Coronary artery (tissue), 2 donors: ENCODE data around the gene HS6ST3.

Experiments used
- DNase-seq: peaks from one replicate; pipeline ENCODE4 v3.0.0-alpha.2; 2017; ENCODE audit warnings: low spot score
- H3K27ac ChIP-seq, 2 donors: fragments of 200-600 bp; sonication (generic); one replicate each; pipeline ENCODE4 v1.5.1; 2016 to 2019
- H3K4me3 ChIP-seq: fragments of 200-600 bp; sonication (generic); 2 replicates; pipeline ENCODE4 v1.5.1; 2016; ENCODE audit warnings: mild to moderate bottlenecking, moderate library complexity
- TF ChIP-seq, protein P1 (sequence below): fragments of 200-600 bp; sonication (generic); IDR thresholded peaks from one replicate; pipeline ENCODE4 v1.5.1; 2019; ENCODE audit warnings: antibody characterized with exemption

Gene HS6ST3

DNA sequence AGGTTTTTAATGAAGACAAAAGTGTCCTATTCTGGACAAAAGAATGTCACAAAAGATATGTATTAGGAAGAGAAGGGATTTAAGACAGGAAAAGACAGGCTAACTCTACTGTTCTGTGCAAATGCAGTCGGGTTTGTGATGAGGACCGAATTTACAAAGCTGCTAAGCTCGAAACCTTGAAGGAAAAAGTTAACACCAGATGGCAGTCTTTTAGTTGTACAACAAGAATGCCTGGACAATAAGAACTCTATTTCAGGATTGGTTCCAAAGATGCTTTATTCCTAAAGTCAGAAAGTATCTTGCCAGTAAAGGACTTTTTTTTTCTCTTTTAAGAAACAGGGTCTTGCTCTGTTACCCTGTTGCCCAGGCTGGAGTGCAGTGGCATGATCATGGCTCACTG is 51.1 kb downstream of the HS6ST3 start:
- H3K27ac ChIP-seq: no peak overlapping the region
- DNase-seq: no peak
- TF ChIP-seq, protein P1, sequence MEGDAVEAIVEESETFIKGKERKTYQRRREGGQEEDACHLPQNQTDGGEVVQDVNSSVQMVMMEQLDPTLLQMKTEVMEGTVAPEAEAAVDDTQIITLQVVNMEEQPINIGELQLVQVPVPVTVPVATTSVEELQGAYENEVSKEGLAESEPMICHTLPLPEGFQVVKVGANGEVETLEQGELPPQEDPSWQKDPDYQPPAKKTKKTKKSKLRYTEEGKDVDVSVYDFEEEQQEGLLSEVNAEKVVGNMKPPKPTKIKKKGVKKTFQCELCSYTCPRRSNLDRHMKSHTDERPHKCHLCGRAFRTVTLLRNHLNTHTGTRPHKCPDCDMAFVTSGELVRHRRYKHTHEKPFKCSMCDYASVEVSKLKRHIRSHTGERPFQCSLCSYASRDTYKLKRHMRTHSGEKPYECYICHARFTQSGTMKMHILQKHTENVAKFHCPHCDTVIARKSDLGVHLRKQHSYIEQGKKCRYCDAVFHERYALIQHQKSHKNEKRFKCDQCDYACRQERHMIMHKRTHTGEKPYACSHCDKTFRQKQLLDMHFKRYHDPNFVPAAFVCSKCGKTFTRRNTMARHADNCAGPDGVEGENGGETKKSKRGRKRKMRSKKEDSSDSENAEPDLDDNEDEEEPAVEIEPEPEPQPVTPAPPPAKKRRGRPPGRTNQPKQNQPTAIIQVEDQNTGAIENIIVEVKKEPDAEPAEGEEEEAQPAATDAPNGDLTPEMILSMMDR: no peak
- H3K4me3 ChIP-seq: no peak overlapping the region

DNA sequence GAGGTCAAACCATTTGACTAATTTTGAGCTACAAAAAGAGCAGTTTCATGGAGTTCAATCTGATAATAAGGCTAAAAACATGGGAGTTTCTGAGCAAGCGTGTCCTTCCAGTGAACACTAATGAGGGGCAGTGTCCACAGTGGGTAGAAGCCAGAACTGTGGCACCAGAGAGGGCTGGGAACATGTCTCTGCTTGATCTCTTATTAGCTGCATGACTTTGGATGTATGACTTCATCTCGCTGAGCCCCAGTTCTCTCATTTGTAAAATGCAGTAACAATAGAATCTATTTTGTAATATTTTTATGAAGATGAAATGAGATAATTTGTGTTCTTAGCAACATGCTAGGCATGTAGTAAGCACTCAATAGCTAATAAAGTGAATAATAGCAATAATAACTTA is 69.8 kb downstream of the HS6ST3 start:
- TF ChIP-seq, protein P1: no peak
- no peak for DNase-seq

DNA sequence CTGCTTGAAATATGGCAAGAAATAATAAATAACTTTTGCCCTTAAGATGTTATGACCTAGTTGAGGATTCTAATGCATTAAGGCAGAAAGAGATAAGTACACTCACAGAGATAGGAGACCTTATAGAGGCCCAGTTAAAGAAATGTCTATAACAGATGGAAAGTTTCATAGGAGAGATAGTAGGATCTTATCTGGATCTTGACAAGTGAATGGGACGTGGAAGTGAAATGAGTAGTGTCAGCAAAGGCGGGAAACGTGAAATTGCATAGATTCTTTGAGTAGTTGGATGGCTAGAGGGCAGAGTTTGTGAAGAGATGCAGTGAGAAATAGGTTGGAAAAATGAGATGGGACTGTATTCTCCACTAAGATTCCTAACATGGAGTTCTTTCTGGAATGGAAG is 71.2 kb downstream of the HS6ST3 start:
- DNase-seq: no peak
- TF ChIP-seq, protein P1: no peak
- Histone ChIP-seq H3K4me3 (no peak overlapping the region), H3K27ac (no peak overlapping the region)

More for the DNA sequence above, 69.8 kb downstream of the HS6ST3 start:
- Histone ChIP-seq H3K27ac (no peak overlapping the region), H3K4me3 (no peak overlapping the region)

DNA sequence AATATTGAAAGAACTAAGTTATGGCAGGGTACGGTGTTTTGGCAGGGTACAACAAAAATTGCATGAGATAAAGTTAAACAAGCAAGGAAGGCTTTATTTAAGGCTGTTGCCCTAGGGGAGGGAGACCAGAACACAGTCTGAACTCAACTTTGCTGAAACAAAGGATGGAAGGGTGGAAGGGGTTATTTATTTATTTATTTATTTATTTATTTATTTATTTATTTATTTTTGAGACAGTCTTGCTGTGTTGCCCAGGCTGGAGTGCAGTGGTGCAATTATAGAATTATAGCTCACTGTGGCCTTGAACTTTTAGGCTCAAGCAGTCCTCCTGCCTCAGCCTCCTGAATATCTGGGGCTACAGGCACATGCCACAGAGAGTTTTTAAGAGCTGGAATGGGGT is 75.9 kb downstream of the HS6ST3 start:
- Histone ChIP-seq H3K27ac (no peak overlapping the region), H3K4me3 (no peak overlapping the region)
- TF ChIP-seq, protein P1: no peak
- no peak for DNase-seq

DNA sequence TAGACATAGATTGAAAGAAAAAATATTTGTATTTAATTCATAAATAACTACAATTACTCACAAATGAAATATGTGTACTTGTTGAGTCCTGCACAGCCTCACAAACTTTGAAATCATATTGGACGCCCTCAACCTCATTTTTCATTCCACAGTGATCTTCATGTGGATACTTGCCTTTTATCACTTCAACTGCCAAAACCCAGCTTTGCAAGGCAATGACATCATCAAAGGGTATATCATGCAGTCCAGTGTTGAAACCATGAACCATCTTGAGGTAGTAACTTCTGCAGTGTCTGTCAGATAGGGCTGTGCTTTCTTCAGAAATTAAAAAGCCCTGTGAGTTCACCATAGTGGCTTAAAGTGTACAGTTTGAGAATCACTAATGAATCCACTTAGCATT is 82.2 kb downstream of the HS6ST3 start:
- TF ChIP-seq, protein P1: no peak
- Histone ChIP-seq H3K4me3 (no peak overlapping the region), H3K27ac (no peak overlapping the region)
- DNase-seq: no peak

DNA sequence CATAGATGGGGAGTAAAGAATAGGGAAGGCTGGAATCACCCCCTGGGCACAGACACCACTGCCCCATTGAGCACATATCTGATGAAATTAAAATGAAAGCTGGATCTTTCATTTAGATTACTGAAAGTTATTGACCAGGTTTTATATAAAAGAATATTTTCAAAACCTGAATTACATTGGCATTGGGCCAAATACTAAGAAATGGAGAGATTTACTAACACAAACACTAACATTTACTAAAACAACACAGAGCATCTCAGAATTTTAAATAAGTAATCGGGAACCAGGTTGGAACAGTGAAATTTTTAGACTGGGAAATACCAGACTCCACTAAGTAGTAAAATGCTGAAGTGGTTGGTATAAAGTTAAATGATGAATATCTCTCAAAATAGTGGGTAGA is 88.9 kb downstream of the HS6ST3 start:
- no peak overlapping the region for H3K4me3 ChIP-seq
- H3K27ac ChIP-seq: no peak overlapping the region
- DNase-seq: no peak
- TF ChIP-seq, protein P1: no peak

DNA sequence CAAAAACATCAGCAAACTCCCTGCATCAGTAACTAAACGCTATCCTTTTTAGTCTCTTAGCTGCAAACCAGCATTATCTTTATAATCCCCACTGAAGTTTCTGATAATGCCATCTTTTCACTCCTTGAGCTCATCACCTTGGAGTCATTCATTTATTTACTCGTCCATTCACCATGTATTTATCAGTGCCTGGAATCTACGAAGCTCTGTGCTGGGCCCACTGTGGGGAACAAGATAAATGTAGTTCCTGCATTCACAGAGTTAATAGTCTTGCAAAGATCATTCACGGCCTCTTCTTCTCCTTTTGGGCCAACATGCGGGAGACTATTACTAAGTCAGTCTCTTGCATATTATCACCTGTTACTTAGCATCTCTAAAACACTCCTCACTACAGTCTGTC is 89.4 kb downstream of the HS6ST3 start:
- H3K27ac ChIP-seq: no peak overlapping the region
- no peak for DNase-seq

More for the DNA sequence above, 89.4 kb downstream of the HS6ST3 start:
- no peak overlapping the region for H3K4me3 ChIP-seq
- TF ChIP-seq, protein P1: no peak
